SK-N-SH (cell line): Measurements from ENCODE around the gene FKBP2. TPM values are rescaled to one million over a fixed set of nuclear protein-coding genes. Genes with fewer than 3 reads are reported as not detected.
A peak's percentile ranks its signal among the peaks of the same experiment; 100 is the strongest.

Source experiments
- CTCF ChIA-PET: fragments of 300-600, 350-600 bp; formaldehyde crosslinking; extraction: SDS; loops from one replicate; lab custom pipeline; 2021; lab: Yijun Ruan, JAX
- POLR2A ChIA-PET: fragments of 350-600 bp; sonication (Branson Sonifier 250); formaldehyde crosslinking; extraction: SDS; loops from one replicate; lab custom pipeline; 2020; ENCODE audit warnings: antibody characterized with exemption, inconsistent platforms; lab: Yijun Ruan, JAX
- DNase-seq: peaks from one replicate; pipeline ENCODE4 v3.0.0; 2012
- H2AFZ ChIP-seq: fragments of 200-600 bp; sonication (generic); 2 replicates; pipeline ENCODE4 v1.8.1; 2016; ENCODE audit warnings: antibody characterized with exemption, mild to moderate bottlenecking, low read depth
- H3F3A ChIP-seq: fragments of 200-600 bp; sonication (generic); replicated peaks from 2 replicates; pipeline ENCODE3; 2016; ENCODE audit warnings: antibody characterized with exemption, mild to moderate bottlenecking; ENCODE audit not compliant: insufficient read depth
- H3K27ac ChIP-seq, 2 experiments: fragments of 200-500 bp in 1 of 2; fragments of 200-600 bp in 1 of 2; sonication (Bioruptor generic) in 1 of 2; sonication (generic), shearing (Covaris generic) in 1 of 2; 2 replicates each; pipeline versions ENCODE4 v1.5.1 to v1.6.1; 2014 to 2016; ENCODE audit warnings: low read depth in 2 of 2, inconsistent platforms in 1 of 2, low read length in 1 of 2, mild to moderate bottlenecking in 1 of 2, mixed read lengths in 1 of 2
- H3K27me3 ChIP-seq: fragments of 200-600 bp; sonication (generic), shearing (Covaris generic); 2 replicates; pipeline ENCODE4 v1.6.1; 2016; ENCODE audit warnings: mixed run types; ENCODE audit not compliant: insufficient read depth
- H3K36me3 ChIP-seq, 2 experiments: fragments of 200-500 bp in 1 of 2; fragments of 200-600 bp in 1 of 2; sonication (Bioruptor generic) in 1 of 2; sonication (generic) in 1 of 2; replicated peaks in 1 of 2; 2 replicates each; pipeline versions ENCODE3 to v1.5.1; 2014 to 2016; ENCODE audit warnings: low read length in 1 of 2, mild to moderate bottlenecking in 1 of 2; ENCODE audit not compliant: insufficient read depth in 2 of 2, control insufficient read depth in 1 of 2
- H3K4me1 ChIP-seq, 2 experiments: fragments of 200-500 bp in 1 of 2; fragments of 200-600 bp in 1 of 2; sonication (Bioruptor generic) in 1 of 2; sonication (generic), shearing (Covaris generic) in 1 of 2; 2 replicates each; pipeline versions ENCODE4 v1.5.1 to v1.6.1; 2014 to 2016; ENCODE audit warnings: low read depth in 1 of 2, low read length in 1 of 2, mixed run types in 1 of 2; ENCODE audit not compliant: insufficient read depth in 2 of 2, control insufficient read depth in 1 of 2
- H3K4me2 ChIP-seq: fragments of 200-600 bp; sonication (generic), shearing (Covaris generic); 2 replicates; pipeline ENCODE4 v1.6.1; 2017; ENCODE audit warnings: mixed run types
- H3K4me3 ChIP-seq, 2 experiments: fragments of 200-500 bp in 1 of 2; fragments of 200-600 bp in 1 of 2; sonication (Bioruptor generic) in 1 of 2; sonication (generic), shearing (Covaris generic) in 1 of 2; 2 replicates each; pipeline versions ENCODE4 v1.5.1 to v1.8.1; 2014 to 2016; ENCODE audit warnings: low read depth in 2 of 2, inconsistent platforms in 1 of 2, low read length in 1 of 2, mild to moderate bottlenecking in 1 of 2, mixed read lengths in 1 of 2, moderate library complexity in 1 of 2
- H3K79me2 ChIP-seq: fragments of 200-600 bp; sonication (generic); 2 replicates; pipeline ENCODE4 v1.8.1; 2017; ENCODE audit warnings: mild to moderate bottlenecking; ENCODE audit not compliant: insufficient read depth
- H3K9ac ChIP-seq: fragments of 200-600 bp; sonication (generic); 2 replicates; pipeline ENCODE4 v1.6.1; 2017; ENCODE audit warnings: mixed run types
- H3K9me2 ChIP-seq: fragments of 200-600 bp; sonication (generic); 2 replicates; pipeline ENCODE4 v1.6.1; 2017; ENCODE audit warnings: mixed run types
- H3K9me3 ChIP-seq: fragments of 200-600 bp; sonication (generic); 2 replicates; pipeline ENCODE4 v1.6.1; 2017; ENCODE audit warnings: mixed run types, mild to moderate bottlenecking, moderate library complexity
- H4K20me1 ChIP-seq: fragments of 200-600 bp; sonication (generic); 2 replicates; pipeline ENCODE4 v1.6.1; 2017; ENCODE audit warnings: mild to moderate bottlenecking, mixed run types; ENCODE audit not compliant: insufficient read depth
- CHD2 ChIP-seq: fragments of 150-350 bp; IDR thresholded peaks from 2 replicates; pipeline ENCODE4 v1.6.1; 2018; ENCODE audit warnings: low read length; ENCODE audit not compliant: partially characterized antibody
- FOSL2 ChIP-seq: IDR thresholded peaks from 2 replicates; pipeline ENCODE4 v1.4.0; 2012; ENCODE audit warnings: low read depth, mild to moderate bottlenecking, moderate library complexity, borderline replicate concordance
- GATA2 ChIP-seq: sonication (generic); formaldehyde crosslinking; IDR thresholded peaks from 2 replicates; pipeline ENCODE4 v1.5.0; 2020; ENCODE audit warnings: mild to moderate bottlenecking, missing genetic modification reagents
- MXI1 ChIP-seq: IDR thresholded peaks from 2 replicates; pipeline ENCODE4 v1.6.1; 2012; ENCODE audit warnings: mild to moderate bottlenecking, low read depth, low read length, improper control_type of control experiment
- NFIC ChIP-seq: IDR thresholded peaks from 2 replicates; pipeline ENCODE4 v1.4.0; 2012; ENCODE audit warnings: borderline replicate concordance
- NRF1 ChIP-seq: IDR thresholded peaks from 2 replicates; pipeline ENCODE4 v1.6.1; 2012; ENCODE audit warnings: low read depth, mild to moderate bottlenecking, low read length
- RXRA ChIP-seq: IDR thresholded peaks from 2 replicates; pipeline ENCODE4 v1.4.0; 2012; ENCODE audit warnings: low read depth, mild to moderate bottlenecking, borderline replicate concordance
- SIN3A ChIP-seq: IDR thresholded peaks from 2 replicates; pipeline ENCODE4 v1.6.1; 2012; ENCODE audit warnings: low read depth, mild to moderate bottlenecking, low read length, moderate library complexity, borderline replicate concordance
- TCF12 ChIP-seq: IDR thresholded peaks from 2 replicates; pipeline ENCODE4 v1.4.0; 2012
- TEAD4 ChIP-seq: IDR thresholded peaks from 2 replicates; pipeline ENCODE4 v1.4.0; 2012; ENCODE audit warnings: mild to moderate bottlenecking, borderline replicate concordance; ENCODE audit not compliant: insufficient read depth
- YY1 ChIP-seq: IDR thresholded peaks from 2 replicates; pipeline ENCODE4 v1.4.0; 2012; ENCODE audit warnings: low read depth, mild to moderate bottlenecking
- WGBS: methylation state at CpG from one replicate; pipeline ENCODE4 v1.1.6; 2017; ENCODE audit warnings: low lambda C conversion rate; 5-methylcytosine and 5-hydroxymethylcytosine counted together
- polyA plus RNA-seq, 3 experiments: library from polyadenylated mRNA; depleted of rRNA; stranded (reverse); fragments of >200 nt; gene quantifications; 2 replicates each; pipeline ENCODE4 v1.2.3, GENCODE V29; 2012
- TF ChIP-seq, protein P1 (sequence below): IDR thresholded peaks from 2 replicates; pipeline ENCODE4 v1.6.1; 2012; ENCODE audit warnings: mild to moderate bottlenecking, low read depth, low read length, moderate library complexity
- TF ChIP-seq, protein P2 (sequence below): fragments of 150-350 bp; IDR thresholded peaks from 2 replicates; pipeline ENCODE4 v1.6.1; 2016; ENCODE audit warnings: mild to moderate bottlenecking, low read depth, low read length
- TF ChIP-seq, protein P3 (sequence below): IDR thresholded peaks from 2 replicates; pipeline ENCODE4 v1.4.0; 2012; ENCODE audit warnings: low read depth

The FKBP2 gene
- polyA plus RNA-seq, 1 of the 3 experiments (the other 2 are of a cell fraction): 127 TPM

DNA sequence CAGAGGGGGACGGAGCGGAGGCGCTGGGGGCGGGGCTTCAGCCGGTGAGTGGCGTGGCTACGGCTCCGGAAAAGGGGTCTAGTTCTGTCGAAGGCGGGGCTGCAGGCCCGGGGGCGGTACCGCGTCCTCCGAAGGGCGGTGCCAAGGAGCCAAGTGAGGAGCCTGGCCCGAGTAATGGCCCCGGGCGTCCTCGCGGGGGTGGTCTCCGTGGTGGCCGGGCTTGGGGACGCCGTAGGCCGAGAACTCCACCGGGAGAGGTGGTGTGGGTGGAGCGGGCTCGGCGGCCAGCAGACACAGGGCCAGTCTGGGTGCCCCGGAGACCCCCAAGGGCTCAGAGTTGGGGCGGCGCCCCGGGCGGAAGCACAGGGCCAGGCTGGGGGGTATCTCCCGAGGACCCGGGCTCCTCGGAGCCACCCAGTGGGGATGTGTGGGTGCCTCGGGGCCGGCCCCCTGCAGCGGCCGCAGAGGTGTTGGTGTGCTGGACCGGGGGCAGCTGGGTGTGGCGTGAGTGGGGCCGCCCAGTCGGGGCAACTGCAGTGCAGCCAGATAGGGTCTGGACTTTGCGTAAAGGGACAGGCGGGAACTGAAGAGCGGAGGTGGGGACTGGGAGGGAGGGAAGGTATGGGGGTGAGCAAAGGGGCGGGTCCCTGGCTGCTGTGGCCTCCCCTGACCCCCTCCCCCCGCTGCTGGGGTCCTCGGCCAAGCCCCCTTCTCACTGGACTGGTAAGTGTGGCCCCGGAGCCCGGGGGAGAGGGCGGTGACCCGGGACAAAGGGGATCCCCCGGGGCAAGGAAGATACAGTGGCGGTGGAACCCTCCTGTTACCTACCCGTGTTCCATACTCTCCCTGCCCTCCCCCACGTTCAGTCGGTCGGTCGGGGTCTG, 838 bp downstream of the FKBP2 start (continued):
- TF ChIP-seq, protein P1, sequence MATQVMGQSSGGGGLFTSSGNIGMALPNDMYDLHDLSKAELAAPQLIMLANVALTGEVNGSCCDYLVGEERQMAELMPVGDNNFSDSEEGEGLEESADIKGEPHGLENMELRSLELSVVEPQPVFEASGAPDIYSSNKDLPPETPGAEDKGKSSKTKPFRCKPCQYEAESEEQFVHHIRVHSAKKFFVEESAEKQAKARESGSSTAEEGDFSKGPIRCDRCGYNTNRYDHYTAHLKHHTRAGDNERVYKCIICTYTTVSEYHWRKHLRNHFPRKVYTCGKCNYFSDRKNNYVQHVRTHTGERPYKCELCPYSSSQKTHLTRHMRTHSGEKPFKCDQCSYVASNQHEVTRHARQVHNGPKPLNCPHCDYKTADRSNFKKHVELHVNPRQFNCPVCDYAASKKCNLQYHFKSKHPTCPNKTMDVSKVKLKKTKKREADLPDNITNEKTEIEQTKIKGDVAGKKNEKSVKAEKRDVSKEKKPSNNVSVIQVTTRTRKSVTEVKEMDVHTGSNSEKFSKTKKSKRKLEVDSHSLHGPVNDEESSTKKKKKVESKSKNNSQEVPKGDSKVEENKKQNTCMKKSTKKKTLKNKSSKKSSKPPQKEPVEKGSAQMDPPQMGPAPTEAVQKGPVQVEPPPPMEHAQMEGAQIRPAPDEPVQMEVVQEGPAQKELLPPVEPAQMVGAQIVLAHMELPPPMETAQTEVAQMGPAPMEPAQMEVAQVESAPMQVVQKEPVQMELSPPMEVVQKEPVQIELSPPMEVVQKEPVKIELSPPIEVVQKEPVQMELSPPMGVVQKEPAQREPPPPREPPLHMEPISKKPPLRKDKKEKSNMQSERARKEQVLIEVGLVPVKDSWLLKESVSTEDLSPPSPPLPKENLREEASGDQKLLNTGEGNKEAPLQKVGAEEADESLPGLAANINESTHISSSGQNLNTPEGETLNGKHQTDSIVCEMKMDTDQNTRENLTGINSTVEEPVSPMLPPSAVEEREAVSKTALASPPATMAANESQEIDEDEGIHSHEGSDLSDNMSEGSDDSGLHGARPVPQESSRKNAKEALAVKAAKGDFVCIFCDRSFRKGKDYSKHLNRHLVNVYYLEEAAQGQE: no peak
- TF ChIP-seq, protein P2, sequence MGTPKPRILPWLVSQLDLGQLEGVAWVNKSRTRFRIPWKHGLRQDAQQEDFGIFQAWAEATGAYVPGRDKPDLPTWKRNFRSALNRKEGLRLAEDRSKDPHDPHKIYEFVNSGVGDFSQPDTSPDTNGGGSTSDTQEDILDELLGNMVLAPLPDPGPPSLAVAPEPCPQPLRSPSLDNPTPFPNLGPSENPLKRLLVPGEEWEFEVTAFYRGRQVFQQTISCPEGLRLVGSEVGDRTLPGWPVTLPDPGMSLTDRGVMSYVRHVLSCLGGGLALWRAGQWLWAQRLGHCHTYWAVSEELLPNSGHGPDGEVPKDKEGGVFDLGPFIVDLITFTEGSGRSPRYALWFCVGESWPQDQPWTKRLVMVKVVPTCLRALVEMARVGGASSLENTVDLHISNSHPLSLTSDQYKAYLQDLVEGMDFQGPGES: no peak
- TF ChIP-seq TCF12 (no peak), NFIC (no peak), TEAD4 (no peak), RXRA (no peak), NRF1 (no peak), GATA2 (CRISPR knock-in tag) (no peak), MXI1 (no peak; the same call in 1 of the 2 replicates), SIN3A (no peak)
- TF ChIP-seq, protein P3, sequence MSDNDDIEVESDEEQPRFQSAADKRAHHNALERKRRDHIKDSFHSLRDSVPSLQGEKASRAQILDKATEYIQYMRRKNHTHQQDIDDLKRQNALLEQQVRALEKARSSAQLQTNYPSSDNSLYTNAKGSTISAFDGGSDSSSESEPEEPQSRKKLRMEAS: no peak

DNA sequence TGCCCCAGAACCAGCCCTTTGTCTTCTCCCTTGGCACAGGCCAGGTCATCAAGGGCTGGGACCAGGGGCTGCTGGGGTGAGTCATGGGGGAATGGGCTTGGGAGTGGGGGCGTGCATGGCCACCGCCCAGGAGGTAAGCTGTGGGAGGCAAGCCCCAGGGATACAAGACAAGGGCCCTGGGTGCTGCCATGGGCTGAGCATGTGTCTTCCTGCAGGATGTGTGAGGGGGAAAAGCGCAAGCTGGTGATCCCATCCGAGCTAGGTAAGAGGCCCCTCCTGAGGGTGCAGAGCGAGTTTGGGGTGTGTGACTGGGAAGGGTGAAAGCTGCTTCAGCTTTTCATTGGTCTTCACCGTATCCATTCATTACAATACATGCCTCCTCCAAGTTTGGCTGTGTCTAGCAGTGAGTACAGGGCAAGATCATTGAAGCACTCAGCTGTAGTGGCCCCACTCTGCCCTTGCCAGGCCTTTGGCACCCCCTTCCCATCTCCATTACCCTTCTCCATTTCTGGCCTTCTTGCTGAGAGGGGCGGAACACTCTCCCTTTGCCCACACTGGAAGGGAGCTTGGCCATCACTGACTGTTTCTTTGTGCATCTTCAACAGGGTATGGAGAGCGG, 2.5 kb downstream of the FKBP2 start:
- no peaks in the 10 kb centered on the region for H3K9me2 ChIP-seq
- no peak overlapping the region for H3K9ac ChIP-seq
- no peak overlapping the region for H3K4me3 ChIP-seq
- peak overlapping the region; percentile 98 for H3K4me2 ChIP-seq
- no peak overlapping the region for H2AFZ ChIP-seq
- peak overlapping the region; percentile 8 to 26; a peak in 2 of 4 replicates for H3K27ac ChIP-seq
- DNase-seq: no peak
- TF ChIP-seq FOSL2: 0 out of 2 replicates have a peak, but pooled peaks have one; percentile 3
- no peak for TF ChIP-seq YY1
- peak; percentile 17 for TF ChIP-seq CHD2
- TF ChIP-seq, all 33 proteins: peak for 2
- ChIA-PET CTCF (interaction anchor here (0.6 to 3.3 kb wide), 10 partner anchors 8 to 61 kb away, joined by 3 to 17 read pairs (median 4); partner anchors contain the start of gene PLCB3), POLR2A (interaction anchor here (0.5 to 12.4 kb wide), 4 partner anchors 9 to 52 kb away, joined by 3 to 112 read pairs (median 22); no protein-coding TSS in a partner anchor)
- Histone ChIP-seq H3K36me3 (peaks cover 10 to 21% of the 10 kb centered on the region in 2 experiments), H3K27me3 (no peaks in the 10 kb centered on the region), H3K4me1 (peaks cover 15 to 46% of the 10 kb centered on the region in 2 experiments; a peak in 2 of 4 replicates), H4K20me1 (no peaks in the 10 kb centered on the region), H3F3A (peaks cover 28% of the 10 kb centered on the region), H3K79me2 (peaks cover 48% of the 10 kb centered on the region), H3K9me3 (no peaks in the 10 kb centered on the region)
- 82% methylated on average over 7 of the region's 8 CpGs for WGBS
